Tibial artery (tissue), 4 donors: ENCODE data around the gene KCND1.

Experiments used
- DNase-seq, 2 donors: peaks; one replicate each; pipeline ENCODE4 v3.0.0-alpha.2; 2019
- H3K27ac ChIP-seq, 2 donors: fragments of 200-600 bp; sonication (generic) in 1 of 2; 1 replicate in 1 of 2; 2 replicates in 1 of 2; pipeline ENCODE4 v1.5.1; 2018 to 2019; ENCODE audit warnings: mild to moderate bottlenecking in 1 of 2
- H3K27me3 ChIP-seq, 2 donors: fragments of 200-600 bp; sonication (generic) in 1 of 2; one replicate each; pipeline versions ENCODE4 v1.5.1 to v1.6.0; 2016 to 2019
- H3K36me3 ChIP-seq, 3 donors: fragments of 200-600 bp; sonication (generic) in 2 of 3; one replicate each; pipeline ENCODE4 v1.5.1; 2016 to 2019; ENCODE audit warnings: mild to moderate bottlenecking in 2 of 3
- H3K4me1 ChIP-seq, 4 donors: fragments of 200-600 bp; sonication (generic) in 2 of 4; 1 replicate in 3 of 4; 2 replicates in 1 of 4; pipeline ENCODE4 v1.5.1; 2016 to 2019
- H3K4me3 ChIP-seq, 2 donors: fragments of 200-600 bp; sonication (generic) in 1 of 2; 1 replicate in 1 of 2; 2 replicates in 1 of 2; pipeline ENCODE4 v1.5.1; 2018 to 2019; ENCODE audit warnings: mild to moderate bottlenecking in 2 of 2
- H3K9me3 ChIP-seq, 3 donors: fragments of 200-600 bp; sonication (generic) in 1 of 3; one replicate each; pipeline ENCODE4 v1.5.1; 2016 to 2019
- intact Hi-C: fragments of 100-400 bp; cut with DNase I; formaldehyde crosslinking; loops from one replicate; pipeline ENCODE4 v1.15.0; 2023; ENCODE audit warnings: low total_unique reads
- TF ChIP-seq, protein P1 (sequence below), 2 experiments: fragments of 200-600 bp in 1 of 2; fragments of 450-650 bp in 1 of 2; IDR thresholded peaks; one replicate each; pipeline ENCODE4 v1.5.1; 2017 to 2019; ENCODE audit warnings: antibody characterized with exemption in 2 of 2, mild to moderate bottlenecking in 1 of 2, moderate library complexity in 1 of 2

The KCND1 gene

GRCh38 chrX:48971249-48972219 is at the start of gene KCND1:
Gene KCND1, minus strand, starts transcription at chrX:48971844. Its CDS starts 1,573 bp downstream, at chrX:48970271.
- peak in 1 of 2 donors; percentile 67 for DNase-seq
- TF ChIP-seq, protein P1, sequence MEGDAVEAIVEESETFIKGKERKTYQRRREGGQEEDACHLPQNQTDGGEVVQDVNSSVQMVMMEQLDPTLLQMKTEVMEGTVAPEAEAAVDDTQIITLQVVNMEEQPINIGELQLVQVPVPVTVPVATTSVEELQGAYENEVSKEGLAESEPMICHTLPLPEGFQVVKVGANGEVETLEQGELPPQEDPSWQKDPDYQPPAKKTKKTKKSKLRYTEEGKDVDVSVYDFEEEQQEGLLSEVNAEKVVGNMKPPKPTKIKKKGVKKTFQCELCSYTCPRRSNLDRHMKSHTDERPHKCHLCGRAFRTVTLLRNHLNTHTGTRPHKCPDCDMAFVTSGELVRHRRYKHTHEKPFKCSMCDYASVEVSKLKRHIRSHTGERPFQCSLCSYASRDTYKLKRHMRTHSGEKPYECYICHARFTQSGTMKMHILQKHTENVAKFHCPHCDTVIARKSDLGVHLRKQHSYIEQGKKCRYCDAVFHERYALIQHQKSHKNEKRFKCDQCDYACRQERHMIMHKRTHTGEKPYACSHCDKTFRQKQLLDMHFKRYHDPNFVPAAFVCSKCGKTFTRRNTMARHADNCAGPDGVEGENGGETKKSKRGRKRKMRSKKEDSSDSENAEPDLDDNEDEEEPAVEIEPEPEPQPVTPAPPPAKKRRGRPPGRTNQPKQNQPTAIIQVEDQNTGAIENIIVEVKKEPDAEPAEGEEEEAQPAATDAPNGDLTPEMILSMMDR (IDR thresholded peaks at IDR 0.05) = no peak
- peak within 1 kb of the TSS; percentile 41 to 49 for H3K4me3 ChIP-seq
- intact Hi-C loops = no loop called here
- H3K9me3 ChIP-seq = no peaks in the 10 kb centered on the region
- H3K4me1 ChIP-seq = peaks cover 0 to 9% (median 2%) of the 10 kb centered on the region in 4 donors
- H3K27me3 ChIP-seq = no peaks in the 10 kb centered on the region
- H3K27ac ChIP-seq = peak within 1 kb of the TSS; percentile 55 to 60
- H3K36me3 ChIP-seq = peaks cover 0 to 24% (median 18%) of the 10 kb centered on the region in 3 donors

- H3K9me3 ChIP-seq = no peaks in the 10 kb centered on the region
- intact Hi-C loops = no loop called here
- TF ChIP-seq, protein P1 (IDR thresholded peaks at IDR 0.05) = no peak
Observed at GRCh38 chrX:49019599-49020249, 48.1 kb upstream of the KCND1 start.

DNA sequence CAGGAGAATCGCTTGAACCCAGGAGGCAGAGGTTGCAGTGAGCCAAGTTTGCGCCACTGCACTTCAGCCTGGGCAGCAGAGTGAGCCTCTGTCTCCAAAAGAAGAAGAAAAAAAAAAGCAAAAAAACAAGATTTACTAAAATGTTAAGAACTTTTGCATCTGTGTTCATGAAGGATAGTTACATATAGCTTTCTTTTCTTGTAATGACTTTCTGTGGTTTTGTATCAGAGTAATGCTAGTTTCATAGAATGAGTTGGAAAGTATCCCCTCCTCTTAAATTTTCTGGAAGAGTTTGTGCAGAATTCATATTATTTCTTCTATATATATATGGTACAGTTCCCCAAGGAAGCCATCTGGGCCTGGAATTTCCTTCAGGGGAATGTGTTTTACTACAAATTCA is 47.4 kb upstream of the KCND1 start:
- Histone ChIP-seq H3K27ac (no peak overlapping the region), H3K4me3 (no peak overlapping the region), H3K4me1 (no peaks in the 10 kb centered on the region), H3K27me3 (no peaks in the 10 kb centered on the region), H3K36me3 (no peaks in the 10 kb centered on the region), H3K9me3 (no peaks in the 10 kb centered on the region)
- DNase-seq = no peak
- TF ChIP-seq, protein P1 (IDR thresholded peaks at IDR 0.05) = no peak
- intact Hi-C loops = no loop called here

More at GRCh38 chrX:49019599-49020249, 48.1 kb upstream of the KCND1 start:
- Histone ChIP-seq H3K36me3 (no peaks in the 10 kb centered on the region), H3K27me3 (no peaks in the 10 kb centered on the region), H3K27ac (no peak overlapping the region), H3K4me3 (no peak overlapping the region), H3K4me1 (no peaks in the 10 kb centered on the region)
- no peak for DNase-seq

GRCh38 chrX:49003696-49004095 is 32.1 kb upstream of the KCND1 start:
- Histone ChIP-seq H3K4me1 (peaks cover 0 to 10% (median 0%) of the 10 kb centered on the region in 4 donors), H3K27me3 (no peaks in the 10 kb centered on the region), H3K4me3 (no peak overlapping the region), H3K9me3 (peaks cover 0 to 4% (median 0%) of the 10 kb centered on the region in 3 donors), H3K36me3 (peaks cover 0 to under 1% (median 0%) of the 10 kb centered on the region in 3 donors), H3K27ac (no peak overlapping the region)
- intact Hi-C loops = no loop called here
- TF ChIP-seq, protein P1 (IDR thresholded peaks at IDR 0.05) = no peak
- no peak for DNase-seq

DNA sequence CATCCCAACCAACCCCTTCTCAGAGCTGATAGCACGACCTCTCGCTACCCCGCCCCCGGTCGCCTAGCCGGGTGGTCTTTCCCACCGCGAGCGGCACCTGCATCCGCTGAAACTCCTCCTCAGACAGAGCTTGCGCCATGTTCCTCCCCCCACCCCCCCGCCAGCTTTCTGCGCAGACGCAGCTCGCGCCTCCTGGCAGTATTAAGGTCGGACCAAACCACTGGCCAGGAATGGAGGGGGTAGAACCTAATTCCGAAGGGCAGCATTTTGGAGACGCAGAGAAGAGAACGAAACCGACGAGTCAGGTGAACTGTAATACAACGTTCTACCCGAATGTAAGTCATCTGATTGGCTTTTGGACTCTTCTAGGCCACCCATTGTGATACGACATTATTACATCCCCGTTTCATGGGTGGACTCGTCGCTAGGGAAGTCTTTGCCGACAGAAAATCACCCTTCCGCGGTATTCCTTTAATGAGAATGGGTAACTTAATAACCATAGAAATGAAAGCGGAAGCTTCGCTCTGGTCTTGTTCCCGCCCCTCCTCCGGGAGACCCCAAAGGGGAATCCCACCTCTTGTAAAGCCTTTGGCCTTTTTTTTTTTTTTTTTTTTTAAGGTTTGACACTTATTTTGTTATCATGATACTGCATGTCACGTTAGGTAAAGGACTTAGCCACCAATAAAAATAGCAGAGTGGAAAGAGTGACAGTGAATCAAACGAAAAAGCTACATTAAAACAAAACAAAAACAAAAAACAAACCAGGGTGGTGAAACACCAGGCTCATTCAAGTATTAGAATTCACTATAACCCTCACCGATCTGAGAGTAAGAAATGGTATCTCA is 30.7 kb upstream of the KCND1 start, which contains the start of gene GRIPAP1:
Gene GRIPAP1, minus strand, starts transcription at position 174 of the 845 bp plus-strand sequence. Its CDS starts 35 bp downstream, at position 139.
- Histone ChIP-seq H3K36me3 (peaks cover 0 to 13% (median 4%) of the 10 kb centered on the region in 3 donors), H3K4me3 (peak within 1 kb of the TSS; percentile 72 to 76), H3K27me3 (no peaks in the 10 kb centered on the region), H3K9me3 (peaks cover 0 to 4% (median 0%) of the 10 kb centered on the region in 3 donors), H3K27ac (peak within 1 kb of the TSS; percentile 74), H3K4me1 (peaks cover 0 to 10% (median 0%) of the 10 kb centered on the region in 4 donors)
- intact Hi-C loops = no loop called here
- peak; percentile 46 to 79 for DNase-seq
- TF ChIP-seq, protein P1 (IDR thresholded peaks at IDR 0.05) = no peak
